HepG2 (cell line): ENCODE measurements around the gene FUCA1. TPM values are rescaled to one million over a fixed set of nuclear protein-coding genes. Genes with fewer than 3 reads are reported as not detected.

Source experiments
- ATAC-seq: fragments of 200-7000 bp; cut with Tn5 transposase; 3 replicates; pipeline ENCODE4 v1.9.1; 2020; ENCODE audit warnings: mild to moderate bottlenecking, moderate library complexity
- BruUV-seq: library from RNA; stranded (reverse); fragments of 400-500 nt; replicated peaks from 2 replicates; lab custom pipeline; 2021; lab: Mats Ljungman, UMichigan
- CTCF ChIA-PET: fragments of 300-600 bp; formaldehyde crosslinking; extraction: SDS; loops from one replicate; lab custom pipeline; 2021; ENCODE audit warnings: low total read pairs, inconsistent platforms, low intra/inter-chr PET ratio; lab: Yijun Ruan, JAX
- POLR2A ChIA-PET: fragments of 350-600 bp; sonication (Branson Sonifier 250); formaldehyde crosslinking; loops from one replicate; lab custom pipeline; 2020; ENCODE audit warnings: antibody characterized with exemption, inconsistent platforms; lab: Yijun Ruan, JAX
- DNase-seq: peaks from one replicate; pipeline ENCODE4 v3.0.0-alpha.2; 2015; ENCODE audit warnings: low spot score
- FAIRE-seq: peaks from 3 replicates; lab custom pipeline; 2011; peaks lifted over from hg19 to GRCh38; lab: Jason Lieb, UNC
- H2AFZ ChIP-seq: one replicate; pipeline ENCODE4 v1.6.1; 2011; ENCODE audit warnings: low read length, inconsistent platforms
- H3K27ac ChIP-seq: fragments of 300-600 bp; 3 replicates; pipeline ENCODE4 v1.8.0; 2011; ENCODE audit warnings: mixed run types, mild to moderate bottlenecking, mixed read lengths, low read length, inconsistent platforms; ENCODE audit not compliant: insufficient read depth; ENCODE audit errors: extremely low read length
- H3K27me3 ChIP-seq, 2 experiments: fragments of 200-600 bp in 1 of 2; 2 replicates in 1 of 2; 3 replicates in 1 of 2; pipeline versions ENCODE4 v1.6.0 to v1.8.0; 2011; ENCODE audit warnings: low read length in 2 of 2, mild to moderate bottlenecking in 2 of 2, moderate library complexity in 2 of 2, inconsistent platforms in 1 of 2; ENCODE audit not compliant: insufficient read depth in 2 of 2, control insufficient read depth in 1 of 2
- H3K36me3 ChIP-seq, 2 experiments: fragments of 200-600 bp in 1 of 2; replicated peaks in 1 of 2; 2 replicates in 1 of 2; 3 replicates in 1 of 2; pipeline versions ENCODE4 v1.5.1 to v1.8.0; 2011; ENCODE audit warnings: low read length in 2 of 2, inconsistent platforms in 1 of 2; ENCODE audit not compliant: insufficient read depth in 2 of 2, control insufficient read depth in 1 of 2
- H3K4me1 ChIP-seq: 2 replicates; pipeline ENCODE4 v1.5.1; 2012; ENCODE audit warnings: low read length, inconsistent platforms; ENCODE audit not compliant: insufficient read depth
- H3K4me2 ChIP-seq: 2 replicates; pipeline ENCODE4 v1.6.0; 2011; ENCODE audit warnings: low read depth, low read length, inconsistent platforms
- H3K4me3 ChIP-seq, 3 experiments: fragments of 200-600 bp in 1 of 3; sonication (generic), shearing (Covaris generic) in 1 of 3; replicated peaks in 1 of 3; 2 replicates each; pipeline ENCODE4 v1.5.1; 2011 to 2016; ENCODE audit warnings: low read length in 3 of 3, inconsistent platforms in 2 of 3, low read depth in 2 of 3, mild to moderate bottlenecking in 2 of 3, control low read depth in 1 of 3, mixed read lengths in 1 of 3; ENCODE audit not compliant: insufficient read depth in 1 of 3
- H3K79me2 ChIP-seq: one replicate; pipeline ENCODE4 v1.6.1; 2011; ENCODE audit warnings: low read length, inconsistent platforms; ENCODE audit not compliant: insufficient read depth
- H3K9ac ChIP-seq: 2 replicates; pipeline ENCODE4 v1.6.0; 2011; ENCODE audit warnings: mild to moderate bottlenecking, low read depth, low read length, inconsistent platforms; ENCODE audit not compliant: insufficient read depth
- H3K9me3 ChIP-seq: 2 replicates; pipeline ENCODE4 v1.5.1; 2012; ENCODE audit warnings: mild to moderate bottlenecking, low read length
- H4K20me1 ChIP-seq: 2 replicates; pipeline ENCODE4 v1.6.0; 2011; ENCODE audit warnings: inconsistent platforms, mild to moderate bottlenecking, low read length, moderate library complexity; ENCODE audit not compliant: insufficient read depth
- AGO2 ChIP-seq: fragments of 200-400 bp; formaldehyde crosslinking; optimal IDR thresholded peaks from 2 replicates; pipeline ENCODE3; 2017; ENCODE audit warnings: mild to moderate bottlenecking, low read depth, low read length, moderate library complexity
- ATM ChIP-seq: fragments of 450-650 bp; IDR thresholded peaks from 2 replicates; pipeline ENCODE4 v1.7.1; 2017; ENCODE audit warnings: mild to moderate bottlenecking, borderline replicate concordance
- MAF1 ChIP-seq: sonication (generic); formaldehyde crosslinking; IDR thresholded peaks from 2 replicates; pipeline ENCODE4 v1.5.0; 2020; ENCODE audit warnings: missing genetic modification reagents, borderline replicate concordance
- RAD21 ChIP-seq: fragments of 450-650 bp; formaldehyde crosslinking; IDR thresholded peaks from 2 replicates; pipeline ENCODE4 v1.5.0; 2020; ENCODE audit warnings: mild to moderate bottlenecking
- SOX5 ChIP-seq: IDR thresholded peaks from 2 replicates; pipeline ENCODE4 v1.6.1; 2016; ENCODE audit warnings: borderline replicate concordance
- TARDBP ChIP-seq: sonication (generic); formaldehyde crosslinking; IDR thresholded peaks from 2 replicates; pipeline ENCODE4 v1.8.0; 2022; ENCODE audit warnings: mild to moderate bottlenecking, missing genetic modification reagents
- ZBTB4 ChIP-seq: sonication (generic); formaldehyde crosslinking; IDR thresholded peaks from 2 replicates; pipeline ENCODE4 v1.4.0; 2020; ENCODE audit warnings: missing genetic modification reagents, mild to moderate bottlenecking, borderline replicate concordance
- ZNF691 ChIP-seq: sonication (generic); formaldehyde crosslinking; IDR thresholded peaks from 2 replicates; pipeline ENCODE4 v1.4.0; 2020; ENCODE audit warnings: missing genetic modification reagents, low read depth, mild to moderate bottlenecking, borderline replicate concordance
- WGBS: methylation state at CpG from one replicate; pipeline ENCODE4 v1.1.6; 2017; ENCODE audit warnings: low lambda C conversion rate; 5-methylcytosine and 5-hydroxymethylcytosine counted together
- in situ Hi-C: cut with HindIII; loops from 2 replicates; pipeline ENCODE4 v1.10.0; 2017; ENCODE audit warnings: low pct_unique_long_range_greater_than_20kb; ENCODE audit not compliant: extremely low pct_ligation_motif_present
- intact Hi-C: fragments of 100-400 bp; cut with micrococcal nuclease; formaldehyde crosslinking; loops from one replicate; pipeline ENCODE4 v1.10.0; 2022; ENCODE audit not compliant: unreplicated experiment
- polyA plus RNA-seq, 8 experiments: library from polyadenylated mRNA; depleted of rRNA in 3 of 8; stranded (reverse) in 7 of 8; unstranded in 1 of 8; fragments of >200 nt; fragmentation: Illumina TruSeq in 4 of 8; extraction: Trizol in 4 of 8; gene quantifications; 2 replicates each; pipeline versions ENCODE4 v1.2.1 to v1.2.3, GENCODE V29; 2011 to 2016; ENCODE audit warnings: low read depth in 4 of 8, missing spikeins in 1 of 8, mixed read lengths in 1 of 8; ENCODE audit not compliant: insufficient read depth in 1 of 8
- total RNA-seq, 5 experiments: library from RNA; depleted of rRNA; stranded (reverse); fragments of >200 nt; fragmentation: Illumina TruSeq; extraction: Trizol; gene quantifications; 2 replicates each; pipeline ENCODE4 v1.2.3, GENCODE V29; 2016; ENCODE audit warnings: low read depth in 1 of 5
- TF ChIP-seq, protein P1 (sequence below): sonication (generic); formaldehyde crosslinking; IDR thresholded peaks from 2 replicates; pipeline ENCODE4 v1.5.0; 2020; ENCODE audit warnings: mild to moderate bottlenecking, missing genetic modification reagents
- TF ChIP-seq, protein P2 (sequence below): sonication (generic); formaldehyde crosslinking; IDR thresholded peaks from 2 replicates; pipeline ENCODE4 v1.4.0; 2020; ENCODE audit warnings: mild to moderate bottlenecking, low read depth, missing genetic modification reagents
- TF ChIP-seq, protein P3 (sequence below): IDR thresholded peaks from 2 replicates; pipeline ENCODE4 v1.6.1; 2016

The FUCA1 gene
- total and polyA plus RNA-seq, 2 of the 13 experiments (the other 11 are each of a cell fraction or from before 2014, with no cell fraction given), result 32.7 to 33.6 TPM

GRCh38 chr1:23868557-23869016, 497 bp upstream of the FUCA1 start (continued):
- TF ChIP-seq, protein P1, sequence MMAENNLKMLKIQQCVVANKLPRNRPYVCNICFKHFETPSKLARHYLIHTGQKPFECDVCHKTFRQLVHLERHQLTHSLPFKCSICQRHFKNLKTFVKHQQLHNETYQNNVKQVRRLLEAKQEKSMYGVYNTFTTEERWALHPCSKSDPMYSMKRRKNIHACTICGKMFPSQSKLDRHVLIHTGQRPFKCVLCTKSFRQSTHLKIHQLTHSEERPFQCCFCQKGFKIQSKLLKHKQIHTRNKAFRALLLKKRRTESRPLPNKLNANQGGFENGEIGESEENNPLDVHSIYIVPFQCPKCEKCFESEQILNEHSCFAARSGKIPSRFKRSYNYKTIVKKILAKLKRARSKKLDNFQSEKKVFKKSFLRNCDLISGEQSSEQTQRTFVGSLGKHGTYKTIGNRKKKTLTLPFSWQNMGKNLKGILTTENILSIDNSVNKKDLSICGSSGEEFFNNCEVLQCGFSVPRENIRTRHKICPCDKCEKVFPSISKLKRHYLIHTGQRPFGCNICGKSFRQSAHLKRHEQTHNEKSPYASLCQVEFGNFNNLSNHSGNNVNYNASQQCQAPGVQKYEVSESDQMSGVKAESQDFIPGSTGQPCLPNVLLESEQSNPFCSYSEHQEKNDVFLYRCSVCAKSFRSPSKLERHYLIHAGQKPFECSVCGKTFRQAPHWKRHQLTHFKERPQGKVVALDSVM, result peak; percentile 58
- TF ChIP-seq MAF1 (CRISPR knock-in tag) (no peak), ATM (no peak), ZBTB4 (no peak)

DNA sequence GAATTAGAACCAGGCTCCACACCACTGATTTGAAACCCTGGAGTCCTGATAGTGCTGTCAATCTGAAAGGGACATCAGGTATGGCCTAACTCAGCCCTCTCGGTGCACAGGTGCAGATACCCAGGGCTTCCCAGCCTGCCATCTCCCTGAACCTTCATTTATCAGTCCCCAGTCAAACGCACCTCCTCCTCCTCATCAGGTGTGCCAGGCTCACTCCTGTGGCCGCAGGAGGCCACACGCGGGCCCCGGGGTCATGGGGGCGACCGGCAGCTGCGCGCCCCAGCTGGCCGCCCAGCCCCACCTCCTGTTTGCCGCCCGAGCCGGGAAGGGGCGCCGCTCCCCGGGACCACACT, 572 bp downstream of the FUCA1 start:
- ATAC-seq, result no peak; the same call in 2 of the 3 replicates
- ChIA-PET CTCF (interaction anchor here (0.7 to 2.2 kb wide), 5 partner anchors 42 to 95 kb away, joined by 3 to 15 read pairs (median 3); partner anchors contain the start of gene HMGCL), POLR2A (interaction anchor here (2.0 to 2.3 kb wide), 2 partner anchors 66 to 89 kb away, joined by 7 to 11 read pairs; partner anchors contain the start of genes GALE and PITHD1)
- Histone ChIP-seq H3K9ac (peak overlapping the region; percentile 65), H3K9me3 (no peaks in the 10 kb centered on the region), H4K20me1 (no peaks in the 10 kb centered on the region), H3K79me2 (peaks cover 3% of the 10 kb centered on the region), H3K4me3 (peak overlapping the region; percentile 67 to 81 (median 81)), H3K27me3 (no peaks in the 10 kb centered on the region; a peak in 2 of 5 replicates), H3K4me1 (peaks cover 33% of the 10 kb centered on the region), H3K4me2 (peak overlapping the region; percentile 86), H3K27ac (no peak overlapping the region), H2AFZ (no peak overlapping the region), H3K36me3 (peaks cover 3 to 4% of the 10 kb centered on the region in 2 experiments; a peak in 2 of 5 replicates)
- BruUV-seq, result no TSS peak
- DNase-seq, result no peak
- in situ Hi-C loops, result loop anchor here (5.0 kb wide), 1 partner anchor 60 kb away; no protein-coding TSS in a partner anchor
- no peak for FAIRE-seq
- WGBS, result 0% methylated on average over 2 of the region's 17 CpGs
- intact Hi-C loops, result loop anchor here (5.0 to 10.0 kb wide), 2 partner anchors 65 to 93 kb away; partner anchors contain the start of genes GALE and PITHD1
- TF ChIP-seq SOX5 (CRISPR knock-in tag), result no peak
- peak; percentile 12 for TF ChIP-seq AGO2
- TF ChIP-seq RAD21, result no peak
- TF ChIP-seq TARDBP (CRISPR knock-in tag), result no peak
- TF ChIP-seq, protein P2, sequence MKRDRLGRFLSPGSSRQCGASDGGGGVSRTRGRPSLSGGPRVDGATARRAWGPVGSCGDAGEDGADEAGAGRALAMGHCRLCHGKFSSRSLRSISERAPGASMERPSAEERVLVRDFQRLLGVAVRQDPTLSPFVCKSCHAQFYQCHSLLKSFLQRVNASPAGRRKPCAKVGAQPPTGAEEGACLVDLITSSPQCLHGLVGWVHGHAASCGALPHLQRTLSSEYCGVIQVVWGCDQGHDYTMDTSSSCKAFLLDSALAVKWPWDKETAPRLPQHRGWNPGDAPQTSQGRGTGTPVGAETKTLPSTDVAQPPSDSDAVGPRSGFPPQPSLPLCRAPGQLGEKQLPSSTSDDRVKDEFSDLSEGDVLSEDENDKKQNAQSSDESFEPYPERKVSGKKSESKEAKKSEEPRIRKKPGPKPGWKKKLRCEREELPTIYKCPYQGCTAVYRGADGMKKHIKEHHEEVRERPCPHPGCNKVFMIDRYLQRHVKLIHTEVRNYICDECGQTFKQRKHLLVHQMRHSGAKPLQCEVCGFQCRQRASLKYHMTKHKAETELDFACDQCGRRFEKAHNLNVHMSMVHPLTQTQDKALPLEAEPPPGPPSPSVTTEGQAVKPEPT, result 0 out of 2 replicates have a peak, but pooled peaks have one; percentile 53
- TF ChIP-seq ZNF691 (CRISPR knock-in tag), result no peak
- TF ChIP-seq, protein P3, sequence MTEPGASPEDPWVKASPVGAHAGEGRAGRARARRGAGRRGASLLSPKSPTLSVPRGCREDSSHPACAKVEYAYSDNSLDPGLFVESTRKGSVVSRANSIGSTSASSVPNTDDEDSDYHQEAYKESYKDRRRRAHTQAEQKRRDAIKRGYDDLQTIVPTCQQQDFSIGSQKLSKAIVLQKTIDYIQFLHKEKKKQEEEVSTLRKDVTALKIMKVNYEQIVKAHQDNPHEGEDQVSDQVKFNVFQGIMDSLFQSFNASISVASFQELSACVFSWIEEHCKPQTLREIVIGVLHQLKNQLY (CRISPR knock-in tag), result no peak
